Glutamatergic neuron (in vitro differentiated cells): Measurements from ENCODE around the gene PRKACB. TPM values are rescaled to one million over a fixed set of nuclear protein-coding genes. Genes with fewer than 3 reads are reported as not detected.

Source experiments
- DNase-seq: peaks from one replicate; pipeline ENCODE4 v3.0.0; 2022
- H3K27ac Mint-ChIP-seq: one replicate; pipeline ENCODE4 v1.8.0; 2020; ENCODE audit warnings: mild to moderate bottlenecking, mixed read lengths, inconsistent platforms; ENCODE audit not compliant: unreplicated experiment
- H3K27me3 Mint-ChIP-seq: one replicate; pipeline ENCODE4 v1.8.0; 2020; ENCODE audit warnings: mild to moderate bottlenecking, moderate library complexity, mixed read lengths, inconsistent platforms; ENCODE audit not compliant: unreplicated experiment
- H3K36me3 Mint-ChIP-seq: one replicate; pipeline ENCODE4 v1.8.0; 2020; ENCODE audit warnings: mild to moderate bottlenecking, mixed read lengths, inconsistent platforms; ENCODE audit not compliant: unreplicated experiment
- H3K4me1 Mint-ChIP-seq: one replicate; pipeline ENCODE4 v1.8.0; 2020; ENCODE audit warnings: mild to moderate bottlenecking, low read depth, mixed read lengths, inconsistent platforms; ENCODE audit not compliant: unreplicated experiment
- H3K4me3 Mint-ChIP-seq: one replicate; pipeline ENCODE4 v1.8.0; 2020; ENCODE audit warnings: mild to moderate bottlenecking, mixed read lengths, inconsistent platforms; ENCODE audit not compliant: unreplicated experiment
- H3K9me3 Mint-ChIP-seq: one replicate; pipeline ENCODE4 v1.8.0; 2020; ENCODE audit warnings: mild to moderate bottlenecking, moderate library complexity, mixed read lengths, inconsistent platforms; ENCODE audit not compliant: unreplicated experiment
- CTCF ChIP-seq: fragments of 200-600 bp; sonication (generic); IDR thresholded peaks from one replicate; pipeline ENCODE4 v1.5.0; 2021; ENCODE audit not compliant: partially characterized antibody, unreplicated experiment
- total RNA-seq: library from RNA; stranded (reverse); fragmentation: NEBNext Ultra II Directional; extraction: Animal tissue kit (Norgen Biotek cat#: 25700); gene quantifications from one replicate; pipeline ENCODE4 v1.2.1, GENCODE V29; 2021; ENCODE audit not compliant: unreplicated experiment

The PRKACB gene
- total RNA-seq, 1 donor from 2014 or later: 11.2 TPM

GRCh38 chr1:84259989-84260388 is 115.9 kb downstream of the PRKACB start:
- H3K27ac Mint-ChIP-seq: no peak overlapping the region
- no peaks in the 10 kb centered on the region for H3K9me3 Mint-ChIP-seq
- DNase-seq: no peak
- no peak for TF ChIP-seq CTCF
- H3K36me3 Mint-ChIP-seq: no peaks in the 10 kb centered on the region
- no peak overlapping the region for H3K4me3 Mint-ChIP-seq
- H3K4me1 Mint-ChIP-seq: no peaks in the 10 kb centered on the region
- no peaks in the 10 kb centered on the region for H3K27me3 Mint-ChIP-seq

DNA sequence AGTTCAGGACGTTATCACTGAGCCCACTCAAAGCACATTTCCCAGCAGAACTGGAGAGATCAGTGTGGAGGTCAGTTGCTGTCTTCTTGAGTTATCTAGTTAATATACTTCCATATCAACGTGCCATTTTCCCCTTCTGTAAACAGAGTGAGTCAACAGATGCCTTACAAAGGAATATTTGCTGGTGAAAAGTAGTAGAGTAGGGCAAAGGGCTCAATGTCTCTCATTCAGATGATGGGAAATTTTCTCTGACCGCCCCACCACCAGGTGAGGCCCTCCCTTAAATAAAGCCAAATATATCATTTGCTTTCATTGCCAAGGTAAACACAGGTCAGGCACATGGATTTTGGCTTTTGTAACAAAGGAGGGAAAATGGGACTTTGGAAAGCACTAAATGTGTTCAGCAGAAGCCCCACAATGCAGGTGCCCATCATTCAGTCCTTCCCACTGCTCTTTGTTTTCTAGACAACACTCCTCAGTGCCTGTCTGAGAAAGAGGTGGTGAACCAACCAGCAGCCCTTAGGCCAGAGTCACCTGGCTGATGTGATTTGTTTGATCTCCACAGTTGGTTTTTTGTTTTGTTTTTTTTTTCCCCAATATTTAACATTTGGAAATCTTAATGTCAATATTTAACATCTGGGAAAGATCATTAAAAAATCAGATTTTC is 116.9 kb downstream of the PRKACB start:
- no peak overlapping the region for H3K27ac Mint-ChIP-seq
- no peaks in the 10 kb centered on the region for H3K36me3 Mint-ChIP-seq
- H3K27me3 Mint-ChIP-seq: no peaks in the 10 kb centered on the region
- H3K4me3 Mint-ChIP-seq: no peak overlapping the region
- TF ChIP-seq CTCF: no peak
- no peaks in the 10 kb centered on the region for H3K4me1 Mint-ChIP-seq
- H3K9me3 Mint-ChIP-seq: no peaks in the 10 kb centered on the region
- no peak for DNase-seq

- H3K4me3 Mint-ChIP-seq: no peak overlapping the region
- no peak for TF ChIP-seq CTCF
Observed at GRCh38 chr1:84264961-84265360, 120.9 kb downstream of the PRKACB start.

GRCh38 chr1:84265867-84266266 is 121.8 kb downstream of the PRKACB start:
- H3K36me3 Mint-ChIP-seq: no peaks in the 10 kb centered on the region
- H3K9me3 Mint-ChIP-seq: no peaks in the 10 kb centered on the region
- DNase-seq: no peak
- H3K4me1 Mint-ChIP-seq: no peaks in the 10 kb centered on the region
- peaks cover 2% of the 10 kb centered on the region for H3K27me3 Mint-ChIP-seq
- TF ChIP-seq CTCF: no peak
- H3K27ac Mint-ChIP-seq: no peak overlapping the region
- H3K4me3 Mint-ChIP-seq: no peak overlapping the region

More at GRCh38 chr1:84264961-84265360, 120.9 kb downstream of the PRKACB start:
- H3K27ac Mint-ChIP-seq: no peak overlapping the region
- peaks cover 1% of the 10 kb centered on the region for H3K27me3 Mint-ChIP-seq
- H3K9me3 Mint-ChIP-seq: no peaks in the 10 kb centered on the region
- H3K36me3 Mint-ChIP-seq: no peaks in the 10 kb centered on the region
- no peak for DNase-seq
- no peaks in the 10 kb centered on the region for H3K4me1 Mint-ChIP-seq

GRCh38 chr1:84266748-84267147 is 122.7 kb downstream of the PRKACB start:
- H3K36me3 Mint-ChIP-seq: no peaks in the 10 kb centered on the region
- H3K4me3 Mint-ChIP-seq: no peak overlapping the region
- H3K9me3 Mint-ChIP-seq: no peaks in the 10 kb centered on the region
- H3K27me3 Mint-ChIP-seq: peaks cover 4% of the 10 kb centered on the region
- no peak for DNase-seq
- no peak overlapping the region for H3K27ac Mint-ChIP-seq
- no peaks in the 10 kb centered on the region for H3K4me1 Mint-ChIP-seq
- TF ChIP-seq CTCF: no peak
